IMR-90 (cell line): ENCODE measurements around the gene SKIL.

Experiments used
- BHLHE40 ChIP-seq: fragments of 150-350 bp; IDR thresholded peaks from 2 replicates; pipeline ENCODE4 v1.6.1; 2016; ENCODE audit warnings: mild to moderate bottlenecking, low read depth, low read length
- POLR2A ChIP-seq: IDR thresholded peaks from 2 replicates; pipeline ENCODE4 v1.6.1; 2012; ENCODE audit warnings: mild to moderate bottlenecking, low read depth, low read length
- TF ChIP-seq, protein P1 (sequence below): fragments of 150-350 bp; IDR thresholded peaks from 2 replicates; pipeline ENCODE4 v1.6.1; 2017; ENCODE audit warnings: mild to moderate bottlenecking, antibody characterized with exemption, low read length, low read depth
- TF ChIP-seq, protein P2 (sequence below): conservative IDR thresholded peaks from 2 replicates; pipeline ENCODE4 v1.5.1; 2012; ENCODE audit warnings: mild to moderate bottlenecking, low read depth, low read length, improper control_type of control experiment
- TF ChIP-seq, protein P3 (sequence below): fragments of 150-350 bp; IDR thresholded peaks from 2 replicates; pipeline ENCODE4 v1.6.1; 2016; ENCODE audit warnings: low read depth, mild to moderate bottlenecking, low read length, moderate library complexity, borderline replicate concordance

DNA sequence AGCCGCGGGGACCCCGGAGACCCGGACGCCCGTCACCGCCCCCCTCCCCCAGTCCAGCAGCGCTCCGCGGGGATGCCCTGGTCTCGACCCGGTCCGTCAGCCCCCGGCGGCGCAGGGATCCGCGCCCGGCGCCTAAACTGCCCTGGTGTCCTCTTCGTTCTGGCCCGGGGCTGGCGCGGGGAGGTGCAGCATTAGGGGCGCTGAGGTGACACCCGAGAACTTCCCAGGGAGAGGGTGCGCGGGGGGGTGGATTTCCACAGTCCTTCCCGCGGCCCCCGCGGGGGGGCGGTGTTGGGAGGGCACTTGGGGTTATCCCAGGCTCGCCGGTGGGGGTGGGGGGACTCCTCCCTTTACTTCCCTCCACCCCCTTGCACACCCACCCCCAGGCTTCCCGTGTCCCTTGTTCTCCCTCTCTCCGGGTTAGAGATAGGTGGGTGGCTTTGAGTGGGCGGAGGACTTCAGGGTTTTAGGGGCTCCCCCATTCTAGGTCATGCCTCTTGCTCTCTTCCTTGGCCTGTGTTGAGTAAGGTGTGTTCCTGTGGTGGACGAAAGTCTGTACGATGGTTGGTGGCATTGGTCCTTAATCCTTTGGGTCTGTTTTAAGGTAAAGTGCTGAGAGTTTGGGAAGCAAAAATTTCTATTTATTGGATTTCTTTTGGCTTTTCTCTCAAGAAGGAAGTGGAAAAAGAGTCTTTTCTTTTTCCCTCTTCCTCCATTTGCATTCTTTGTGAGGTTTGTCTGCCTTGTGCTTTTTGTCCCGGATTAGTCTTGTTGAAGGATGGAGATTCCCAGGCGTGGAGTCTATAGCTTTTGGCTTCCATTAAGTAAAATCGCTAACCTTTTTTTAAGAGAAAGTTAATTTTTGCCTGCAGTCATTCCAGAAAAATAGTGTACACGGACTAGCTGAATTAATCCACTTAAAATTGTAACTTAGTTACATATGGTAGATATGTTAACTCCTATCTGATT is 811 bp downstream of the SKIL start:
- no peak for TF ChIP-seq BHLHE40
- TF ChIP-seq, protein P1, sequence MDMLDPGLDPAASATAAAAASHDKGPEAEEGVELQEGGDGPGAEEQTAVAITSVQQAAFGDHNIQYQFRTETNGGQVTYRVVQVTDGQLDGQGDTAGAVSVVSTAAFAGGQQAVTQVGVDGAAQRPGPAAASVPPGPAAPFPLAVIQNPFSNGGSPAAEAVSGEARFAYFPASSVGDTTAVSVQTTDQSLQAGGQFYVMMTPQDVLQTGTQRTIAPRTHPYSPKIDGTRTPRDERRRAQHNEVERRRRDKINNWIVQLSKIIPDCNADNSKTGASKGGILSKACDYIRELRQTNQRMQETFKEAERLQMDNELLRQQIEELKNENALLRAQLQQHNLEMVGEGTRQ, result no peak; the same call in 1 of the 2 replicates
- TF ChIP-seq, protein P2, sequence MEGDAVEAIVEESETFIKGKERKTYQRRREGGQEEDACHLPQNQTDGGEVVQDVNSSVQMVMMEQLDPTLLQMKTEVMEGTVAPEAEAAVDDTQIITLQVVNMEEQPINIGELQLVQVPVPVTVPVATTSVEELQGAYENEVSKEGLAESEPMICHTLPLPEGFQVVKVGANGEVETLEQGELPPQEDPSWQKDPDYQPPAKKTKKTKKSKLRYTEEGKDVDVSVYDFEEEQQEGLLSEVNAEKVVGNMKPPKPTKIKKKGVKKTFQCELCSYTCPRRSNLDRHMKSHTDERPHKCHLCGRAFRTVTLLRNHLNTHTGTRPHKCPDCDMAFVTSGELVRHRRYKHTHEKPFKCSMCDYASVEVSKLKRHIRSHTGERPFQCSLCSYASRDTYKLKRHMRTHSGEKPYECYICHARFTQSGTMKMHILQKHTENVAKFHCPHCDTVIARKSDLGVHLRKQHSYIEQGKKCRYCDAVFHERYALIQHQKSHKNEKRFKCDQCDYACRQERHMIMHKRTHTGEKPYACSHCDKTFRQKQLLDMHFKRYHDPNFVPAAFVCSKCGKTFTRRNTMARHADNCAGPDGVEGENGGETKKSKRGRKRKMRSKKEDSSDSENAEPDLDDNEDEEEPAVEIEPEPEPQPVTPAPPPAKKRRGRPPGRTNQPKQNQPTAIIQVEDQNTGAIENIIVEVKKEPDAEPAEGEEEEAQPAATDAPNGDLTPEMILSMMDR, result peak; percentile 51
- peak; percentile 82 for TF ChIP-seq POLR2A
- TF ChIP-seq, protein P3, sequence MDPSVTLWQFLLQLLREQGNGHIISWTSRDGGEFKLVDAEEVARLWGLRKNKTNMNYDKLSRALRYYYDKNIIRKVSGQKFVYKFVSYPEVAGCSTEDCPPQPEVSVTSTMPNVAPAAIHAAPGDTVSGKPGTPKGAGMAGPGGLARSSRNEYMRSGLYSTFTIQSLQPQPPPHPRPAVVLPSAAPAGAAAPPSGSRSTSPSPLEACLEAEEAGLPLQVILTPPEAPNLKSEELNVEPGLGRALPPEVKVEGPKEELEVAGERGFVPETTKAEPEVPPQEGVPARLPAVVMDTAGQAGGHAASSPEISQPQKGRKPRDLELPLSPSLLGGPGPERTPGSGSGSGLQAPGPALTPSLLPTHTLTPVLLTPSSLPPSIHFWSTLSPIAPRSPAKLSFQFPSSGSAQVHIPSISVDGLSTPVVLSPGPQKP, result no peak
